ENCODE results near the gene CACNA1B. TPM values are rescaled to one million over a fixed set of nuclear protein-coding genes. Genes with fewer than 3 reads are reported as not detected.

CACNA1B gene
- total and polyA plus RNA-seq, 10 donors = under 0.01 to 0.09 (median 0.04) TPM; not detected in 4

- TF ChIP-seq, protein P1, sequence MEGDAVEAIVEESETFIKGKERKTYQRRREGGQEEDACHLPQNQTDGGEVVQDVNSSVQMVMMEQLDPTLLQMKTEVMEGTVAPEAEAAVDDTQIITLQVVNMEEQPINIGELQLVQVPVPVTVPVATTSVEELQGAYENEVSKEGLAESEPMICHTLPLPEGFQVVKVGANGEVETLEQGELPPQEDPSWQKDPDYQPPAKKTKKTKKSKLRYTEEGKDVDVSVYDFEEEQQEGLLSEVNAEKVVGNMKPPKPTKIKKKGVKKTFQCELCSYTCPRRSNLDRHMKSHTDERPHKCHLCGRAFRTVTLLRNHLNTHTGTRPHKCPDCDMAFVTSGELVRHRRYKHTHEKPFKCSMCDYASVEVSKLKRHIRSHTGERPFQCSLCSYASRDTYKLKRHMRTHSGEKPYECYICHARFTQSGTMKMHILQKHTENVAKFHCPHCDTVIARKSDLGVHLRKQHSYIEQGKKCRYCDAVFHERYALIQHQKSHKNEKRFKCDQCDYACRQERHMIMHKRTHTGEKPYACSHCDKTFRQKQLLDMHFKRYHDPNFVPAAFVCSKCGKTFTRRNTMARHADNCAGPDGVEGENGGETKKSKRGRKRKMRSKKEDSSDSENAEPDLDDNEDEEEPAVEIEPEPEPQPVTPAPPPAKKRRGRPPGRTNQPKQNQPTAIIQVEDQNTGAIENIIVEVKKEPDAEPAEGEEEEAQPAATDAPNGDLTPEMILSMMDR (IDR thresholded peaks at IDR 0.05 in 8 of 11, conservative IDR thresholded peaks at IDR 0.05 in 3 of 11) = no peak
- TF ChIP-seq POLR2A (IDR thresholded peaks at IDR 0.05) (no peak), POLR2AphosphoS5 (IDR thresholded peaks at IDR 0.05) (no peak)
- Histone ChIP-seq H3K36me3 (no peaks in the 10 kb centered on the region), H3K27me3 (replicated peaks in 1 of 7) (peaks cover 0 to 28% (median 0%) of the 10 kb centered on the region in 7 donors), H3K27ac (no peak overlapping the region), H3K9me3 (no peaks in the 10 kb centered on the region), H3K4me1 (no peaks in the 10 kb centered on the region), H3K4me3 (no peak overlapping the region)
- peak; percentile 56 for DNase-seq
- intact Hi-C loops (cut with DNase I; ENCODE audit: low total_unique reads) = no loop called here
- WGBS, 5 donors = 73 to 87% (median 75%) methylated on average over 7 to 9 of the region's 9 CpGs
Measured at GRCh38 chr9:138065287-138065686, 187.7 kb downstream of the CACNA1B start.

DNA sequence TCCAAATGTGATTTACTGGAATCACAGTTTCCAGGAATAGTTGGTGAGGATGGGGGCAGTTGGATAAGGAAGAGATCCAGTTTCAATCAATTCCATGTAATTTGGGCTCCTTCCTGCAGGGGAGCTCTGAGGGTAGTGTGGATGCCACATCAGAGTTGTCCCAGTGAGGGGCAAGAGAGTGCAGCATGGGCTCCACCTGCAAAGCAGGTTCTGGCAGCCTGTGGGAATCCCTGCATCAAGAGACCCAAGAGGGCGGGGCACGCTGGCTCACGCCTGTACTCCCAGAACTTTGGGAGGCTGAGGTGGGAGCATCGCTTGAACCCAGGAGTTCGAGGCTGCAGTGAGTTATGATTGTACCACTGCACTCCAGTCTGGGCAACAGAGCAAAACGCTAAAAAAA lies 188.5 kb downstream of the CACNA1B start:
- 68 to 79% (median 70%) methylated on average over 6 of the region's 6 CpGs for WGBS, 5 donors
- Histone ChIP-seq H3K27me3 (replicated peaks in 1 of 7) (peaks cover 0 to 28% (median 0%) of the 10 kb centered on the region in 7 donors), H3K4me1 (no peaks in the 10 kb centered on the region), H3K4me3 (no peak overlapping the region), H3K9me3 (no peaks in the 10 kb centered on the region), H3K36me3 (no peaks in the 10 kb centered on the region), H3K27ac (no peak overlapping the region)
- peak; percentile 40 for DNase-seq
- intact Hi-C loops (cut with DNase I; ENCODE audit: low total_unique reads) = no loop called here
- TF ChIP-seq, protein P1 (IDR thresholded peaks at IDR 0.05 in 8 of 11, conservative IDR thresholded peaks at IDR 0.05 in 3 of 11) = no peak
- TF ChIP-seq POLR2A (IDR thresholded peaks at IDR 0.05) = no peak
- TF ChIP-seq POLR2AphosphoS5 (IDR thresholded peaks at IDR 0.05) = no peak

GRCh38 chr9:138067613-138068367 lies 190.2 kb downstream of the CACNA1B start:
- Histone ChIP-seq H3K27ac (no peak overlapping the region), H3K27me3 (replicated peaks in 1 of 7) (peaks cover 0 to 36% (median 1%) of the 10 kb centered on the region in 7 donors), H3K9me3 (no peaks in the 10 kb centered on the region), H3K4me3 (no peak overlapping the region), H3K36me3 (no peaks in the 10 kb centered on the region), H3K4me1 (no peaks in the 10 kb centered on the region)
- peak; percentile 30 for DNase-seq
- no peak for TF ChIP-seq POLR2AphosphoS5 (IDR thresholded peaks at IDR 0.05)
- TF ChIP-seq, protein P1 (IDR thresholded peaks at IDR 0.05 in 8 of 11, conservative IDR thresholded peaks at IDR 0.05 in 3 of 11) = no peak
- no peak for TF ChIP-seq POLR2A (IDR thresholded peaks at IDR 0.05)
- intact Hi-C loops (cut with DNase I; ENCODE audit: low total_unique reads) = no loop called here
- 85 to 90% (median 86%) methylated on average over 17 of the region's 17 CpGs for WGBS, 5 donors

- peak; percentile 44 for DNase-seq
- H3K4me1 ChIP-seq = no peaks in the 10 kb centered on the region
- WGBS, 5 donors = 54 to 65% (median 61%) methylated on average over 4 to 9 of the region's 9 CpGs
- H3K27me3 ChIP-seq (replicated peaks in 1 of 7) = peaks cover 0 to 45% (median 4%) of the 10 kb centered on the region in 7 donors
- no peak overlapping the region for H3K27ac ChIP-seq
- no peaks in the 10 kb centered on the region for H3K9me3 ChIP-seq
- H3K4me3 ChIP-seq = no peak overlapping the region
- TF ChIP-seq, protein P1 (IDR thresholded peaks at IDR 0.05 in 8 of 11, conservative IDR thresholded peaks at IDR 0.05 in 3 of 11) = no peak
- TF ChIP-seq POLR2A (IDR thresholded peaks at IDR 0.05) (no peak), POLR2AphosphoS5 (IDR thresholded peaks at IDR 0.05) (no peak)
- no peaks in the 10 kb centered on the region for H3K36me3 ChIP-seq
- intact Hi-C loops (cut with DNase I; ENCODE audit: low total_unique reads) = no loop called here
Measured at GRCh38 chr9:138068601-138069035, 191.0 kb downstream of the CACNA1B start.

Data from spleen (tissue), 11 donors.